GM18858 (cell line): Measurements from ENCODE around the gene S100A8.
"Not testable (repeated sequence)": the region's sequence is repeated elsewhere in the genome, so short reads cannot be mapped to it uniquely, and the experiment has no call there.

Experiments
- ATAC-seq: cut with Tn5 transposase; IDR thresholded peaks from one replicate; pipeline ENCODE4 v1.9.1; 2021; ENCODE audit not compliant: unreplicated experiment

The S100A8 gene

DNA sequence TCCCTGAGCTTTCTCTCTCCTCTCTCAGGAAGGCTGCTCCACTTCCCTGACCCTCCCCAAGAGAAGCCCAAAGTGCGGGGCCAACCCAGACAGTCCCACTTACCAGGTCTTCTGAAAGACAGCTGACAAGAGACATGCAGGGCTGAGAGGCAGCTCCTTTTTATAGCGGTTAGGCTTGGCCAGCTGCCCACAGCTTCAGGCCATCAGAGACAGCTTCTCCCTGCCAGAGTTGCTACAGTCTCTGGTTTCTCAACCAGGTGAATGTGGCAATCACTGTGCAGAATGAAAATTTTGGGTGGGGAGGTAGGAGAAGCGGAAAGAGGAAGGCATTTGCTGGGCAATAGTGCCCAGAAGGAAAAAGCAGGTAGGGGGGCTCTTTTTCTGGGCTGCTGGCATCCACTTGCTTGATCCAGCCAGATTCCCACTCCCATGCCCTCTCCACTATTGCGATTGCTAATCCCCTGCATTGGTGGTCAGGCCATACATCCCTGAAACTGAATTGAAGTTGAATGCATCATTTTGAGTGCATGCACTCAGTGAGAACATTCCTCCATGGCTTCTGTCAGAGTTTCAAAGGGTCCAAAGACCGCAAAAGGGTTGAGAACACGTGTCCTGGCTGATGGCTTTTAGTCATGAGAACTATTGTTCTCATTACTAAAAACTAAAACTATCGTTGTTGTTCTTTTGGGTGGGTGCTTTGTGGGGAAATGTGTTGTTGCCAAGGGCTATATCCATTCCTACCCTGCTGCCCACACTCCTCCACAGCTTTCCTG is at the start of gene S100A8:
Gene S100A8, minus strand, starts transcription at position 136 of the 773 bp plus-strand sequence. CDS start 538 bp downstream, outside the sequence.
- no peak for ATAC-seq

DNA sequence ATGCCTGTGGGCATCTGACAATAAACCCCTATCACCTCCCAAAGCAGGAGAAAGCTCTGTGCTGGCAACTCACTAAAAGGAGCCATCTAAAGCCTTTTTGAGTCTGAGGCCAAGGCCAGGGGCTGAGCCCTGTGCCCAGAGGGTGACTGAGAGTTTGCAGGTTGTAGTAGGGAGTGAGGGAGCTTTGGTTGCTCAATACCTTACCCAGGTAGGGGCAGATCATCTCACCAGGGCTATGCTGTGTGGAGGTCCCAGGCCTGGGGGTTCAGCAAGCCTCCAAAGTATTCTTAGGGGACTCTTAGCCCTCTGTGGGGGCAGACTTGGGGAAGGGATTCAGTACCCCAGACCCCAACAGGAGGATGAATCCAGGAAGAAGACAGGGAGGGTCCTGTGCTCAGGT is 48.4 kb upstream of the S100A8 start:
- ATAC-seq = no peak

DNA sequence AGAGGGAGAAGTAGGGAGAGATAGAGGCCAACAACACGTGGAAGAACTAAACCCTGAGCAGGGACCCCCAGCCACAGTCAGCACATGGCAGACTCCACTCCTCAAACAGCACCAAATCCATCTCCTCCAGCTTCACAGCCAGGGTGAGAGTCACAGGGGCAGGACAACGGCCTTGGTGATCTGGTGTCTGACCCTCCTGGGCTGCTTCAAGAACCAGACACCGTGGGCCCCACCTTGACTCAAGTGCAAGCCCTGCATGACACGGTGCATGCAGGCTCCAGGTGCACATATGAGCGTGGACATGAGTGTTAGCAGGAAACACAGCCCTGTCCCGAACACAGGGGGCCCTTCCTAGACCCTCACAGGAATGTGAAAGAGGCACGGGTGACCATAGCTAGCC is 47.7 kb upstream of the S100A8 start:
- no peak for ATAC-seq

DNA sequence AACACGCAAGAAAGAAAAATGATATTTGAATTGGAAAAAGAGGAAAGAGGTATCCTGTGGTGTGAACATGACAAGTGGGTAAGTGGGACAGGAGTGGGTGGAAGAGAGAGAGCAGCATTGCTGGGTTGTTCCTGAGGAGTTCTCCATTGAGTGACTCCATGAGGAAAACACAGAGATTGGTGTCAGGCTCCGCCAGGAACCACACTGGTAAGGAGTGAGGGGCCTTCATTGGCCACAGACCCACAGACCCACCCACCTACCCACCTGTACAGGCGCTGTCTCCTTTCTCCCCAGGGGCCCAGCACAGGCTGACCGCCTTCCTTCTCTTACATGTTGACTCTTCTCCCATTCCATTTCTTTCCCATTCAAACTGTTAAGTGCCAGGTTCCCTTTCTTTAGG is 46.4 kb upstream of the S100A8 start:
- no peak for ATAC-seq

DNA sequence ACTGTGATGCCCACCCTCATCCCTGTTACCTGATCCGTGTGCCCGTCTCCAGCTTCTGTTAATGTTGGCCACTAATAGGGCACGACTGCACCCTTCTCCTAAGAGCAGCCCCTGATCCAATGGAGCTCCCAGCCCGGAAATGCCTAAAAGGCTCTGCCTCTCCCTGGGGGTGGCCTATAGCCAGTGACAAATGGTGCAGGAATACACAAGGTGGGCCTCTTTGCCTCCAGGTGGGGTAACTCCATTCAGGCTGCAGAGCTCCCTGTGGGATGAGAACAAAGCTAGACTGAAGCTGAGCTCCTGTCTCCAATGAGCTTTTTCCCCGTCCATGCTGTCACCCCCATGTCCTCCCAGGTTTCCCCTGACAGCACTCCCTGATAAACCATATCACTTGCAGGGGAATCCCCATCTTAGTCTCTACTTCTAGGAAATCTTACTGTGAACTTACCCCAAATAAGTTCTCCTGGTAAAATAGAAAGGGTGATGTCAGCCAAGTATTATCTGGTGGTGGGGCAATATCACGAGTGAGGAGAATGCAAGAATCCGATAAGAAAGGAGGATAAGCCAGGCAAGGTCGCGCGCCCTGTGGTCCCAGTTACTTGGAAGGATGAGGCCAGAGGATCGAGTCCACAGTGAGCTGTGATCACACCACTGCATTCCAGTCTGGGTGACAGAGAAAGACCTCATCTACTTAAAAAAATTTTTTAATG is 44.0 kb upstream of the S100A8 start:
- no peak for ATAC-seq

DNA sequence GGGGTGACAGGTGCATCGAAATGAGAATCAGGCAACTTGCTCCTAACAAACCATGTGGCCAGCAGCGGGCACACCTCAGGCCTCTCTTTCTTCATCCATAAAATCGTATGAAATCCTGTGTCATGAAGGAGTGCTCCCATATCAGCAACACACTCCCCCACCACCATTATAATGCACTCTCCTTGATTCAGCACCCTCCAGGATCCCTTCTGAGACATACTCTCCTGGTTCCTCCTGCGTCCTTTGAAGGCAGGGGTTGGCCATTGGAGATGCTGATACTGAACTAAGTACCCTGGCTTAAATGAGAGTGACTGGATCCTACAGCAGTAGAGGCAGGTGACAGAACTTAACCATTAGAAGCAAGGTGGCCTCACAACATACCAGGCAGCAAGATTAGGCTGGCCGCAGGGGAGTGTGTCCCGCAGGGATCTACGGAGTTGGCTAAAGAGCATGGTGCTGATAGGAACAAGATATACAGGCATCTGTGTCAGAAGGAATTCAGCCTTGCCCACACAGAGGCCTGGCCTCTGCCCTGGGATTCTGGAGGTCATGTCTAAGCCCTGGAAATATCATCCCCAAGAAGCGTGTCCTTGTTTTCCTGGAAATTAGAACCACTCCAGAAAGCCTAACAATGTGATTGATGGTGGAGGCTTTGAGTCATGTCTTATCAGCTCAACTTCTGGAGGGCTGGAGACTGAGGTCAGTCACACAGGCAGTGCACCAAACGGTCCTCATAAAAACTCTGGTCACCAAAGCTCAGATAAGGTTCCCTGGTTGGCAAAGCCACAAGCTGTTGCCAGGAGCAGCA is 42.2 kb upstream of the S100A8 start:
- ATAC-seq = no peak

DNA sequence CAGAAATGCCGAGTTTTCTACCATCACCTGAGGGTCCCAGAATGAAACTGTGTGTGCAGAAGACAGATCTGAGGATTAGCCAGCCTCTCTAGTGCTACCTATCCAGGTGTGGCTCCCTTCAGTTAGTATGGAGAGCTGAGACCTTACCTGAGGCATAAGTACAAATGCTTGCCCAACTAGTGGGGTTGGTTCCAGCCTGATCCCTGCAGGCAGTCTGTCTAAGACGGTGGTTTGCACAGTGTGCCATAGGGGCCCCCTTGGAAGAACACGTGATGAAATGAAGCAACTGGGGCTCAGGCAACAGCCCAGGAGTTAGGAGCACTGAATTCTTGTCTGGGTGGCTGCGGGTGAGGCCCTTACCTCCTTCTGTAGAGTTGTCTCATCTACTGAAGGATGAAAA is 41.1 kb upstream of the S100A8 start:
- no peak for ATAC-seq

DNA sequence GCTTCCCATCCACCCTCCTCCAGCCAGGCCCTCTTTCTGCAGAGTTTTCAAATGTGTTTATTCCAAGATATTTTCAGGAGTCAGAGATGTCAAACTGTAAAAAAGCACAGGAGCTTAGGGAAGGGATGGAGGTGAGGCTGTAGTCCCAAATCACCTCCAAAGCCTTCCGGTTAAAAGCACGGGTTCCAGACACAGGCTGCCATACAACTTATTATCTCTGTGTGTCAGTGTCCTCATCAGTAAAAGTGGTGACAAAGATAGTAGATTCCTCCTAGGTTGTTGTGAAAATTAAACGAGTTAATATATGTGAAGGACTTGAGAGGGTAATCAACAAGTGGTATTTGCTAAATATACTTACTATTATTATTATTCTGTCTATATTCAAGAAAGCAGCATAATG is 40.6 kb upstream of the S100A8 start:
- no peak for ATAC-seq

DNA sequence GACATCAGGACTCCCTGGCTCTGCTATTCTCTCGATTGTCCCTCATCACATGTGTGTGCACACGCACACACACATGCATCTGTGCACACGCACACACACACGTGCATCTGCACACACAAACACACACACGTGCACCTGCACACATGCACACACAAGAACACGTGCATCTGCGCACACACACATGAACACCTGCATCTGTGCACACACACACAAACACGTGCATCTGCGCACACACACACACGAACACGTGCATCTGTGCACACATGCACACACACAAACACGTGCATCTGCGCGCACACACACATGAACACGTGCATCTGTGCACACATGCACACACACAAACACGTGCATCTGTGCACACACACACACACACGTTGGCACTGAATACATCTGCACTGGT is 40.1 kb upstream of the S100A8 start:
- no peak for ATAC-seq

DNA sequence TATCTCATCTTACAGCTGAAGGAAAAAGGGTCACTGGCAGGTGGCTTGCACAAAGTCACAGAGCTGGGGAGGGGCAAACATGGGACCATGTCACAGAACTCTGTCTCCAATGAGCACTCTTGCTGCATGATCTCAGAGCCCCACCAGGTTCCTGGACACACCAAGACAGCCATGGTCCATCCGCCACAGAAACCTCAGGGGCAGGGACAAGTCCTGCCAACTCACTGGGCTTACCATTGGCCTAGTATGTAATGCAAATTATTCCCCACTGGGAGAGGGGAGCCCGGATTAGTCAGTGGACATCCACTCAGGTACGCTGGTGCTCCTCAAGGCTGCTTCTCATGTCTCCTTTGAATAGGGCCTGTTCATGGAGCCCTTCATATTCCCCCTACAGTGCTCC is 39.7 kb upstream of the S100A8 start:
- no peak for ATAC-seq

DNA sequence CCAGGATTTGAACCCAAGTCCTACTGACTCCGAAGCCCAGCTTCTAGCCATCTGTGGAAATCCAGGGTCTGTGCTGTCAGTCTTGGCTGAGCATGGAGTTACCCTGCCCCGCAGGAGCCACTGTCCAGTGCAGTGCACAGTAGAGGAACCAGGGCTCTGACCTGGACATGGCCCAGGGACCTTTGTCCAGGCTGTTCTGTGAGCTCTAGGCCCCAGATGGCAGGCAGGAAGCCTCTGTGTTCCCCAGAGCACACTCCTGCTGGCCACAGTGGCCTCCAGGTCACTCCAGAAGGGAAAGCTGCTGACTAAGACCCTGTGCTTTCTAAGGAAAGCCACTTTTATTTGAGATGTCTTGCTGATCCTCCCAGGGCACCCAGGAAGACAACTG is 39.3 kb upstream of the S100A8 start:
- ATAC-seq = no peak

DNA sequence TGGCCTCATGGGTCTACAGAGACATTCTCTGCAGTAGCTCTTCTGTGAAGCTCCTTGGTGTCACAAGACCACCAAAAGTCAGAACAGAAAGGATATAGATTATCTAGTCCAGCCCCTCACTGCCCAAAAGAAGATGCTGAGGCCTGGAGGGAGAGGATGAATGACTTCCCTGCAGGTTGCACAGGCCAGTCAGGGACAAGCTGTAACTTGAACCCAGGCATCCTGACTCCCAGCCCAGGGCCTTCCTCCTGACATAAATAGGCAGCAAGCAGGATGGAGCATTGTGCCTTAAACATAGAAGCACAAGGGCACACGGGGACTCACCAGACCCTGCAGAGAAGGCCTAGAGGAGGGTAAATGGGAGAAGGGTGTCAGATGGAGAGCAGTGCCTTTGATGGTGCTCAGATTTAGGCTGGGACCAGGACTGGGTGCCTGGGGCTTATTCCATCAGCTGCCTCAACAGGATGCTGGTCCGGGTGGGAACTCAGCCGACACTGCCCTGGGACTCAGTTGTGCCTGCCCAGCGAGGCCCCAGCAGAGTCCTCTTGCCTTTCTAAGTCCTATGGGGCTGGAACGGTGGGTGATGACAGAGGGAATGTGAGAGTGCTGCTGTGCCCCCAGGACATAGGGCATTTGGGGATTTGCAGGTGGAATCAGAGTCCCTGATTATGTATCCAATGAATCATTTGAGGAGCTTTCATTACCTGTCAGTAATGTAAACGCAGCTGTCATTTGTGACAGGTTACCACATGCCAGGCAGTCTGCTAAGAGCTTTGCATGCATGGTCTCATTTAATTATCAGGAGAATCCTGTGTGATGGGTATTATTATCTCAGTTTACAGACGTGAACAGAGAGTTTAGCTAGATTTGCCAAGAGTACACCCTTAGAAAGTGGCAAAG is 38.6 kb upstream of the S100A8 start:
- no peak for ATAC-seq

DNA sequence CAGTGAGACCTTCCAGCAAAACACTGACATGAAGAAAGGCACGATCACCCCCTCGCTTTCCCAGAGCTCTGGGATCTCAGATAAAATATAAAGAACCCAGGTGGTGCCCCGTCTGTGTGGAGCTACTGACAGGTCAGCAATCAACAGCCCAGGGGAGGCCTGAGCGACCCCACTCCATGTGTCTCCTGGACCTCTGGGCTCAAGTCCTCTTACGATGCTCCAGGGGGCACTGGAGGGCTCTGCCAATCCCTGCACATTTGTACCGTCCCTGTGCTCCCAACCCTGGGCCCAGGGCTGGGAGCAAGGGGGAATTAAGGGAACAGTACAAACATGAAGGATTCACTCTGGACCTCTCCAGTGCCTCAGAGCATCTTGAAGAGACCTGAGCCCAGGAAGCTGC is 37.9 kb upstream of the S100A8 start:
- no peak for ATAC-seq

DNA sequence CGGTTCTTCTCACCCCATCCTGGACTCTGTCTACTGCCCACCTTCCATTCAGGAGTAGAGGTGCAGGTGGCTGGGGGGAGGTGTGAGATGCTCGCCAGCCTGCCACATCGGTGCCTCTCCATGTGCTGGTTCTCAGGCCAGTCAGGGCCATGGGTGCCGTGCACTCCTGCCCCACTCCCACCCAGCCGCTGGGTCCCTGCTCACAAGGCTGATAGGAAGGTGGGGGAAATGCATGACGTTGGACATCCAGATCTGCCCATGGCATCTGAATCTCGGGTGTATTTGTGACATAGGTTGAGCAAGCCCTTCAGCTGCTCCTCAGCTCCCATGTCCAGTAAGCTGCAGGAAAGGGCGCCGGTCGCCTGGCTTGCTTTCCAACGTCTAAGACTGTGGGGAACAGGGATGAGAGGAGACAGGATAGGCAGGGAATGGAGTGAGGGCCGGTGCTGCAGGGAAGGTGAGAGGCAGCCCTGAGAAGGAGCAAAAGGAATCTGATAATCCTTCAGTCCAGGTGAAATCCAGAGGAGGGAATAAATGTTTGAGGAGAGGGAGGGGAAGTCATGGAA is 37.3 kb upstream of the S100A8 start:
- ATAC-seq = no peak

DNA sequence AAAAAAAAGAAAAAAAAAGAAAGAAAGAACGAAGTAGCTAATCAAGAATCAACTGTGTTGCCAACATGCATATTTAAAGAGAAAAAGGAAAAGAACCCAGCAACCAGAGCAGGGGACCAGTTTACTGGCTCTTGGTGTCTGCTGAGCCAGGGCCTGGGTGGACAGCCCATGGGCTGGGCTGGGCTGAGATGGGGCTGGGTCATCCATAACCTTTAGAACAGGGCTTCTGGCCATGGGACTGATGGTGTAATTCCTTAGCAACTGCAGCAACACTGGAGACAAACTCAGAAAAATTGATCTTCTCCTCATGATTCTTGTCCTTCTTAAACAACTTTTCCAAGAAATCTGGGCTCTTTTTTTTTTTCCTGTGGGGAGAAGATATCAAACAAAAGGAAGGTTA is 35.9 kb upstream of the S100A8 start:
- no peak for ATAC-seq

DNA sequence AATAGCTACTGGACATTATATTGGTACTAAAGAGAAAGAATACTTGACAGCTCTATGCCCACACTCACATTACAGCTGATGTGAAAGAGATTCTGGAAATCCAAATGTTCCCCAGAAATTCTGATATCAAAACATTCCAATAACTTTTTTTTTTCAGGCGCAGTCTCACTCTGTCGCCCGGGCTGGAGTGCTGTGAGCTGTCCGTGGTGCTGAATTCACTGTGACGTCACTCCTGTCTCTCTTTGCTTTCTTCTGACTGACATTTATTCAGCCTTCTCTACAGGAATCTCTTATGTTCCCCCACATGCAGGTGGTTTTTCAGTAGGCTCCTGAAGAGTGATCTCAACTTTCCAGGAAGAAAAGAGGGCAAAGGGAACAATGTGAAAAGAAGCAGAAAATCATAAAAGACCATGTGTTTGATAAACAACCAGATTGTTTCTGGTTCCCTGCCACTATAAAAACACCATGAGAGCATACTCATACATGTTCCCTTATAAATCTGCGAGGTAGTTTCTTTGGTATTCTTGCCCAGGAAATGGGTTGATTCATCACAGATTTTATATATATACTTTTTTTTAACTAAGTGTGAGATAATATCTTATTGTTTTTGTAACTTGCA is 31.7 kb upstream of the S100A8 start:
- ATAC-seq = no peak

DNA sequence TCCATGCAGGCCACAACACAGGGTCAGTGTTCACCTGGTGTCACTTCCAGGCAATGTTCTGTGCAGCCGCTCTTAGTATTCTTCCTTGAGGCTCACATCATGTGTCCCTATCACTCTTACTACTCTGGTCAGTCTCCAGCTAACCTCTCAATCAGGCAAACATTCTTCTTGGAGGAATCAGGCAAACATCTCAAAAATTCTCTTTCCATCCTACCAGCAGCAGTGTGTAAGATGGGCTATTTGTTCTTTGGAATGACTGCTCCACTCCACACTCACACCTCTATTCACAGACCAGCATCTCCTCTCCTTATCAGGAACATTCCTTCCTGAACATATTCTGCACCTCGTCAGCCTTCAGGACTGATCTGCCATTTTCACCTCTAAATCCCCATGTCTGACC is 29.4 kb upstream of the S100A8 start:
- ATAC-seq = no peak

DNA sequence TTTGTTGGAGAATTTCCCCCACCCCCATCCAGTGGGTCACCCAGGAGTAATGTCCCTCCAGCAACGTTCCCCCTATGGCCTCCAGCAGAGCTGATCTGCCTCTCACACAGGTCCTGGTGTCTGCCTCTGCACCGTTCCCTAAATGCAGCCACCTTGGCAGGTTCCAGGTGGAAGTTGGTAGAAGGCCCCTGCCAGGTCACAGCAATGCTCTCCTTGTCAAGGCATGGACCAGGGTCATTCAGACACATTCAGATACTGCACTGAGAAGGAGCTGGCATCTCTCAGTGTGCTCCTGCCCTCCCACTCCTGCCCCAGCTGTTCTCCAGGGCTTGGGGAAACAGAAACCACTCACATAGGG is 28.5 kb upstream of the S100A8 start:
- ATAC-seq = not testable (repeated sequence)

DNA sequence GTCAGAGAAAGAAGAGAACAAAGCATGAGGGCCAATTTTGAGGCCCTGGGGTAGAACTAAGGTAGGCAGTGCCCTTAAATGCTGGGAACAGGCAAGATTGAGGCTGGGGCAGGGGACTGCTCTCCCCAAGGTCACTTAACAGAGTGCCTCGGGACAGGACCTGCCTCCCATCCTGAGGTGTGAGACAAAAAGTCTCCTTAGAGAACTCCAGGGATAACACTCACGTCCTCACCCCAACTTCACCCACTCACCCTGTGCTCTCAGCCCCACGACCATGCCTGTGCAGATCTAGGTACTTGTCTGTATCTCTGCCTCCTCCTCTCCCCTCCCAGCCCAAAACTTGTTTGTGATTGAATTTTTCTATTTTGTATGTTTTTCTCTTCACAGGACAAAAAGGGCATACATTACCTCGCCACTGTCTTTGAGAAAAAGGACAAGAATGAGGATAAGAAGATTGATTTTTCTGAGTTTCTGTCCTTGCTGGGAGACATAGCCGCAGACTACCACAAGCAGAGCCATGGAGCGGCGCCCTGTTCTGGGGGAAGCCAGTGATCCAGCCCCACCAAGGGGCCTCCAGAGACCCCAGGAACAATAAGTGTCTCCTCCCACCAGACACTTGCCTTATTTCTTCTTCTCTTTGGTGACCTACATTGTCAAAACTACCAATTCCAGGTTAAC is 28.0 kb upstream of the S100A8 start:
- ATAC-seq = not testable (repeated sequence)
